ENCODE data around the gene TEKT3.

Gene TEKT3

GRCh38 chr17:15351478-15351840, 10.1 kb upstream of the TEKT3 start:
- DNase-seq (ENCODE audit: extremely low spot score, insufficient read length, low read depth) (no peak), FAIRE-seq (no peak)

GRCh38 chr17:15350777-15351477, 9.5 kb upstream of the TEKT3 start:
- no peak for FAIRE-seq

GRCh38 chr17:15349119-15349518, 7.7 kb upstream of the TEKT3 start:
- DNase-seq (ENCODE audit: extremely low spot score, insufficient read length, low read depth) (no peak), FAIRE-seq (no peak)

More at GRCh38 chr17:15350777-15351477, 9.5 kb upstream of the TEKT3 start:
- DNase-seq (ENCODE audit: extremely low spot score, insufficient read length, low read depth) = no peak

GRCh38 chr17:15348021-15348420, 6.6 kb upstream of the TEKT3 start:
- DNase-seq (ENCODE audit: extremely low spot score, insufficient read length, low read depth) = no peak
- FAIRE-seq = no peak

GRCh38 chr17:15346066-15346595, 4.7 kb upstream of the TEKT3 start:
- DNase-seq (ENCODE audit: extremely low spot score, insufficient read length, low read depth) (no peak), FAIRE-seq (no peak)

GRCh38 chr17:15343749-15344148, 2.4 kb upstream of the TEKT3 start:
- DNase-seq (ENCODE audit: extremely low spot score, insufficient read length, low read depth) (no peak), FAIRE-seq (no peak)

GRCh38 chr17:15342460-15342859, 1.1 kb upstream of the TEKT3 start:
- DNase-seq (ENCODE audit: extremely low spot score, insufficient read length, low read depth) (no peak), FAIRE-seq (no peak)

- FAIRE-seq (no peak), DNase-seq (ENCODE audit: extremely low spot score, insufficient read length, low read depth) (no peak)
Observed at GRCh38 chr17:15341966-15342365, 569 bp upstream of the TEKT3 start.

- FAIRE-seq (no peak), DNase-seq (ENCODE audit: extremely low spot score, insufficient read length, low read depth) (no peak)
Observed at GRCh38 chr17:15340966-15341365, 431 bp downstream of the TEKT3 start.

- FAIRE-seq (no peak), DNase-seq (ENCODE audit: extremely low spot score, insufficient read length, low read depth) (no peak)
Observed at GRCh38 chr17:15335446-15335845, 6.0 kb downstream of the TEKT3 start.

- no peak for DNase-seq (ENCODE audit: extremely low spot score, insufficient read length, low read depth)
- FAIRE-seq = no peak
Observed at GRCh38 chr17:15334266-15334665, 7.1 kb downstream of the TEKT3 start.

- DNase-seq (ENCODE audit: extremely low spot score, insufficient read length, low read depth) = no peak
- FAIRE-seq = no peak
Observed at GRCh38 chr17:15332338-15332737, 9.1 kb downstream of the TEKT3 start.

GRCh38 chr17:15323131-15323530, 18.3 kb downstream of the TEKT3 start:
- no peak for FAIRE-seq
- DNase-seq (ENCODE audit: extremely low spot score, insufficient read length, low read depth) = no peak

- FAIRE-seq (no peak), DNase-seq (ENCODE audit: extremely low spot score, insufficient read length, low read depth) (no peak)
Observed at GRCh38 chr17:15321556-15322251, 19.7 kb downstream of the TEKT3 start.

- DNase-seq (ENCODE audit: extremely low spot score, insufficient read length, low read depth) (no peak), FAIRE-seq (no peak)
Observed at GRCh38 chr17:15319452-15320010, 21.9 kb downstream of the TEKT3 start.

GRCh38 chr17:15311996-15312395, 29.4 kb downstream of the TEKT3 start:
- no peak for FAIRE-seq
- DNase-seq (ENCODE audit: extremely low spot score, insufficient read length, low read depth) = no peak

GRCh38 chr17:15309793-15310192, 31.6 kb downstream of the TEKT3 start:
- FAIRE-seq (no peak), DNase-seq (ENCODE audit: extremely low spot score, insufficient read length, low read depth) (no peak)

GRCh38 chr17:15309236-15309635, 32.2 kb downstream of the TEKT3 start:
- no peak for DNase-seq (ENCODE audit: extremely low spot score, insufficient read length, low read depth)
- no peak for FAIRE-seq

GRCh38 chr17:15308758-15309157, 32.6 kb downstream of the TEKT3 start:
- no peak for DNase-seq (ENCODE audit: extremely low spot score, insufficient read length, low read depth)
- FAIRE-seq = no peak

GRCh38 chr17:15307710-15308111, 33.7 kb downstream of the TEKT3 start:
- no peak for FAIRE-seq

GRCh38 chr17:15303851-15304250, 37.5 kb downstream of the TEKT3 start:
- DNase-seq (ENCODE audit: extremely low spot score, insufficient read length, low read depth) (no peak), FAIRE-seq (no peak)

More at GRCh38 chr17:15307710-15308111, 33.7 kb downstream of the TEKT3 start:
- no peak for DNase-seq (ENCODE audit: extremely low spot score, insufficient read length, low read depth)
